Chondrocyte (in vitro differentiated cells): Measurements from ENCODE around the gene GTF2F1. TPM values are rescaled to one million over a fixed set of nuclear protein-coding genes. Genes with fewer than 3 reads are reported as not detected.
A peak's percentile ranks its signal among the peaks of the same experiment; 100 is the strongest.
"Not testable (repeated sequence)": the region's sequence is repeated elsewhere in the genome, so short reads cannot be mapped to it uniquely, and the experiment has no call there.

Experiments
- DNase-seq: peaks from one replicate; pipeline ENCODE4 v3.0.0; 2021; ENCODE audit warnings: mixed read lengths, low spot score
- H3K27ac Mint-ChIP-seq: one replicate; pipeline ENCODE4 v1.8.0; 2021; ENCODE audit warnings: mild to moderate bottlenecking, moderate library complexity, mixed read lengths; ENCODE audit not compliant: unreplicated experiment
- H3K27me3 Mint-ChIP-seq: 2 replicates; pipeline ENCODE4 v1.8.0; 2021; ENCODE audit warnings: low read depth, mixed read lengths
- H3K36me3 Mint-ChIP-seq: 2 replicates; pipeline ENCODE4 v1.8.0; 2021; ENCODE audit warnings: low read depth, mixed read lengths
- H3K4me1 Mint-ChIP-seq: 2 replicates; pipeline ENCODE4 v1.8.0; 2021; ENCODE audit warnings: low read depth, mild to moderate bottlenecking, mixed read lengths
- H3K4me3 Mint-ChIP-seq: one replicate; pipeline ENCODE4 v1.8.0; 2021; ENCODE audit warnings: mild to moderate bottlenecking, moderate library complexity, mixed read lengths; ENCODE audit not compliant: unreplicated experiment
- H3K9me3 Mint-ChIP-seq: 2 replicates; pipeline ENCODE4 v1.8.0; 2021; ENCODE audit warnings: low read depth, mixed read lengths
- CTCF ChIP-seq: fragments of 200-600 bp; sonication (generic); IDR thresholded peaks from 2 replicates; pipeline ENCODE4 v1.5.0; 2021; ENCODE audit warnings: antibody characterized with exemption, mild to moderate bottlenecking, moderate library complexity
- total RNA-seq: library from RNA; stranded (reverse); gene quantifications from 3 replicates; pipeline ENCODE4 v1.2.1, GENCODE V29; 2021

Gene GTF2F1
- total RNA-seq, 1 donor from 2014 or later: 60.4 TPM

DNA sequence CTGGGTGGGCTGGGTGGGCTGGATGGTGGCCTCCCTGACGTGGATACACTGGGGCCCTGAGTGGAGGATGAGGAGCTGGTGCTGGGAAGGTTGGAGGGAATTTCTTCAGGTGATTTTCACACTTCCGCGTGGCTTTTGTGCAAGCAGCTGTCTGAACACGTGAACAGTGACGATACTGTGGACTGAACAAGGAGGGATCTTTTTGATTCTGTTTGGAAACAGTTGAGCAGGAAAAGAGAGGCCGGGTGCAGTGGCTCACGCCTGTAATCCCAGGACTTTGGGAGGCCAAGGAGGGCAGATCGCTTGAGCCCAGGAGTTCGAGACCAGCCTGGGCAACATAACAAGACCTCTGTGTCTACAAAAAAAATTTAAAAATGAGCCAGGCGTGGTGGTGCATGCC, 9.1 kb upstream of the GTF2F1 start:
- no peak overlapping the region for H3K27ac Mint-ChIP-seq
- no peaks in the 10 kb centered on the region for H3K27me3 Mint-ChIP-seq
- no peak for DNase-seq
- H3K36me3 Mint-ChIP-seq: no peaks in the 10 kb centered on the region
- no peaks in the 10 kb centered on the region for H3K4me1 Mint-ChIP-seq
- no peaks in the 10 kb centered on the region for H3K9me3 Mint-ChIP-seq
- H3K4me3 Mint-ChIP-seq: no peak overlapping the region
- TF ChIP-seq CTCF: no peak

DNA sequence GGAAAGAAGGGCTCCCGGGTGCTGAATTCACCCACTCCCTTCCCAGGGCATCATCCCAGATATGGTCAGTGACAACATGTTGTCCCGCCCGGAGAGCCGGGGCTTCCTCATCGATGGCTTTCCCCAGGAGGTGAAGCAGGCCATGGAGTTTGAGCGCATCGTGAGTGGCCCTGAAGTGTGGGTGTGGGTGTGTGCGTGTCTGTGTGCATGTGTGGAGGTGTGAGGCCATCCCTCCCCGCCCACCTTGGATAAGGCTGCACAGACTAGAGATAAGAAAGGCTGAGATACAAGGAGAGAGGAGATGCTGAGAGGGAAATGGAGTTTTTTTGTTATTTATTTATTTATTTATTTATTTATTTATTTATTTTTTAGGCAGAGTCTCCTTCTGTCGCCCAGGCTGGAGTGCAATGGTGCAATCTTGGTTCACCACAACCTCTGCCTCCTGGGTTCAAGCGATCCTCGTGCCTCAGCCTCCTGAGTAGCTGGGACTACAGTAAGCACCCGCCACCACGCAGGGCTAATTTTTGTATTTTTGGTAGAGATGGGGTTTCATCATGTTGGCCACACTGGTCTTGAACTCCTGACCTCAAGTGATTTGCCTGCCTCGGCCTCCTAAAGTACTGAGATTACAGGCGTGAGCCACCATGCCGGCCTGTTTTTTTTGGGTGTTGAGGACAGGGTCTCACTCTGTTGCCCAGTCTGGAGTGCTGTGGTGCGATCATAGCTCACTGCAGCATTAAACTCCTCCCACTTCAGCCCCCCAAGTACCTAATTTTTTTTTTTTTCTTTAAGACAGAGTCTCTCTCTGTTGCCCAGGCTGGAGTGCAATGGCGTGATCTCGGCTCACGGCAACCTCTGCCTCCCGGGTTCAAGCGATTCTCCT, 7.3 kb upstream of the GTF2F1 start:
- not testable (repeated sequence) for H3K9me3 Mint-ChIP-seq, H3K27ac Mint-ChIP-seq, H3K36me3 Mint-ChIP-seq, H3K4me3 Mint-ChIP-seq, H3K27me3 Mint-ChIP-seq, DNase-seq, H3K4me1 Mint-ChIP-seq

- no peak overlapping the region for H3K27ac Mint-ChIP-seq
- H3K4me3 Mint-ChIP-seq: no peak overlapping the region
- peaks cover 25% of the 10 kb centered on the region for H3K4me1 Mint-ChIP-seq
- no peaks in the 10 kb centered on the region for H3K36me3 Mint-ChIP-seq
- TF ChIP-seq CTCF: no peak
- no peaks in the 10 kb centered on the region for H3K27me3 Mint-ChIP-seq
- H3K9me3 Mint-ChIP-seq: no peaks in the 10 kb centered on the region
- DNase-seq: peak; percentile 86
Observed at GRCh38 chr19:6396305-6396704, 3.3 kb upstream of the GTF2F1 start.

DNA sequence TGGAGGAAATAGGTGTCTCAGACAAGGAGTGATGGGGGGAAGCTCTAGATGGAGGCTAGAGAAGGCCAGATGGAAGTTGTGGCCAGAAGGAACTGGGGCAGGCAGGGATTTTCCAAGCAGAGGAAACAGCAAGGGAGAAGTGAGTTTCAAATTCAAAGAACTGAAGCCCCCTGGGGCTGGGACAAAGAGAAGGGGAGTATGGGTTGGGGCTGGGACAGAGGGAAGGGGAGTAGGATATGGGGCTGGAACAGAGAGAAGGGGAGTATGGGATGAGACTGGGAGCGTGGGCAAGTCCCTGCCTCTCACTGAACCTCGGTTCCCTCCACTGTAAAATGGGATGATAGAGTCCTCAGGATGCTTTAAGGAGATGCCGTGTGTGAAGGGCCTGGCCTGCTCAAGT, 1.9 kb upstream of the GTF2F1 start:
- Mint-ChIP-seq H3K27ac (peak overlapping the region; percentile 65), H3K27me3 (no peaks in the 10 kb centered on the region), H3K36me3 (peaks cover 5% of the 10 kb centered on the region), H3K4me1 (peaks cover 28% of the 10 kb centered on the region), H3K9me3 (no peaks in the 10 kb centered on the region), H3K4me3 (peak overlapping the region; percentile 35)
- DNase-seq: no peak
- no peak for TF ChIP-seq CTCF

- peak overlapping the region; percentile 94 for H3K27ac Mint-ChIP-seq
- H3K9me3 Mint-ChIP-seq: no peaks in the 10 kb centered on the region
- H3K4me3 Mint-ChIP-seq: peak overlapping the region; percentile 90
- no peak for TF ChIP-seq CTCF
- DNase-seq: no peak
- H3K4me1 Mint-ChIP-seq: peaks cover 28% of the 10 kb centered on the region
- H3K36me3 Mint-ChIP-seq: peaks cover 5% of the 10 kb centered on the region
- no peaks in the 10 kb centered on the region for H3K27me3 Mint-ChIP-seq
Observed at GRCh38 chr19:6393983-6394412, 1.0 kb upstream of the GTF2F1 start.
